ENCODE results near the gene GADD45B. TPM values are rescaled to one million over a fixed set of nuclear protein-coding genes. Genes with fewer than 3 reads are reported as not detected.

GADD45B gene
- total RNA-seq, 6 experiments from 2014 or later: 35.5 to 55.7 (median 39.1) TPM

DNA sequence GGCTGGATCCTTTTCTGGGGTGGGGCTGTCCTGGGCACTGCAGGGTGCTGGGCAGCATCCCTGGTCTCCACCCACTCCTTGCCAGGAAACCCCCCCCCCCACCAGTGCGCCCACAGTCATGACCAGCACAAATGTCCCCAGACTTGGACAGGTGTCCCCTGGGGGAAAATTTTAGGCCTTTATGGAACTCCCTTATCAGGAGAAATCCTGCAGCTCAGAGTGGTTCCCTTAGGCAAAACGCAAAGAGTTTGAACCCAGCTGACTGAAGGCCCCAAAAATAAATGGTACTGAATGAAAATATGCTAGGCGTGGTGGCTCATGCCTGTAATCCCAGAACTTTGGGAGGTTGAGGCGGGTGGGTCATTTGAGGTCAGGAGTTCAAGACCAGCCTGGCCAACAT is 51.8 kb downstream of the GADD45B start:
- TF ChIP-seq CTCF (IDR thresholded peaks at IDR 0.05): no peak
- H3K27me3 Mint-ChIP-seq (ENCODE audit: insufficient read depth): no peaks in the 10 kb centered on the region; the same call in none of the 2 replicates
- H3K9me3 Mint-ChIP-seq: no peaks in the 10 kb centered on the region
- peaks cover 42% of the 10 kb centered on the region for H3K4me1 Mint-ChIP-seq (ENCODE audit: low read depth)
- peak overlapping the region; percentile 18; the same call in 1 of the 2 replicates for H3K27ac Mint-ChIP-seq
- no peak for DNase-seq
- no peak overlapping the region for H3K4me3 Mint-ChIP-seq
- H3K36me3 Mint-ChIP-seq (ENCODE audit: low read depth): no peaks in the 10 kb centered on the region

Small RNA genes lying within 50 kb of the gene (microRNA-seq; reads per million reads assigned to microRNA genes)
- gene MIR7108: 13.9 reads per million, percentile 17 among the genes with 10 or more reads in this experiment

Other genes with a start within 250 kb of the GADD45B start
- gene PLEKHJ1, start 239.8 kb upstream of the GADD45B start, total RNA-seq (2021; fragmentation: NEBNext Ultra II Directional; extraction: Animal tissue kit (Norgen Biotek cat#: 25700)): 10 to 100 TPM; 45.9 to 57.3 (median 50.2) TPM
- 10 to 100 TPM; 48.7 to 60.6 (median 54.8) TPM for gene SF3A2, start 239.3 kb upstream of the GADD45B start, total RNA-seq (2021; fragmentation: NEBNext Ultra II Directional; extraction: Animal tissue kit (Norgen Biotek cat#: 25700))
- gene AMH, start 226.8 kb upstream of the GADD45B start, total RNA-seq (2021; fragmentation: NEBNext Ultra II Directional; extraction: Animal tissue kit (Norgen Biotek cat#: 25700)): 1 to 10 TPM in 5 of 6 experiments, under 1 TPM in 1; 0.98 to 2.3 (median 1.4) TPM
- gene JSRP1, start 219.7 kb upstream of the GADD45B start, total RNA-seq (2021; fragmentation: NEBNext Ultra II Directional; extraction: Animal tissue kit (Norgen Biotek cat#: 25700)): under 1 TPM; 0.27 to 0.99 (median 0.72) TPM
- under 1 TPM; 0.07 to 0.53 (median 0.36) TPM for gene PEAK3, start 194.0 kb upstream of the GADD45B start, total RNA-seq (2021; fragmentation: NEBNext Ultra II Directional; extraction: Animal tissue kit (Norgen Biotek cat#: 25700))
- gene LINGO3, start 168.0 kb upstream of the GADD45B start, total RNA-seq (2021; fragmentation: NEBNext Ultra II Directional; extraction: Animal tissue kit (Norgen Biotek cat#: 25700)): not detected
- gene LSM7, start 147.5 kb upstream of the GADD45B start, total RNA-seq (2021; fragmentation: NEBNext Ultra II Directional; extraction: Animal tissue kit (Norgen Biotek cat#: 25700)): 100 to 1,000 TPM in 5 of 6 experiments, 10 to 100 TPM in 1; 92.1 to 137 (median 118) TPM
- 10 to 100 TPM; 32.9 to 41.8 (median 33.9) TPM for gene SPPL2B, start 147.4 kb upstream of the GADD45B start, total RNA-seq (2021; fragmentation: NEBNext Ultra II Directional; extraction: Animal tissue kit (Norgen Biotek cat#: 25700))
- not detected for gene TMPRSS9, start 115.9 kb upstream of the GADD45B start, total RNA-seq (2021; fragmentation: NEBNext Ultra II Directional; extraction: Animal tissue kit (Norgen Biotek cat#: 25700))
- 100 to 1,000 TPM in 3 of 6 experiments, 10 to 100 TPM in 3; 87.2 to 124 (median 98.8) TPM for gene TIMM13, start 48.5 kb upstream of the GADD45B start, total RNA-seq (2021; fragmentation: NEBNext Ultra II Directional; extraction: Animal tissue kit (Norgen Biotek cat#: 25700))
- gene LMNB2, start 19.2 kb upstream of the GADD45B start, total RNA-seq (2021; fragmentation: NEBNext Ultra II Directional; extraction: Animal tissue kit (Norgen Biotek cat#: 25700)): 100 to 1,000 TPM in 5 of 6 experiments, 10 to 100 TPM in 1; 77.6 to 131 (median 121) TPM
- gene GNG7, start 226.6 kb downstream of the GADD45B start, total RNA-seq (2021; fragmentation: NEBNext Ultra II Directional; extraction: Animal tissue kit (Norgen Biotek cat#: 25700)): under 1 TPM in 5 of 6 experiments, not detected in 1; 0.09 to 0.29 (median 0.11) TPM
- gene DIRAS1, start 245.2 kb downstream of the GADD45B start, total RNA-seq (2021; fragmentation: NEBNext Ultra II Directional; extraction: Animal tissue kit (Norgen Biotek cat#: 25700)): 10 to 100 TPM; 10.6 to 21.6 (median 12.7) TPM

All from HFFc6 (cell line).